GM18909 (cell line): Measurements from ENCODE around the gene IL13.

Source experiments
- ATAC-seq: cut with Tn5 transposase; IDR thresholded peaks from one replicate; pipeline ENCODE4 v1.9.1; 2021; ENCODE audit warnings: mild to moderate bottlenecking; ENCODE audit not compliant: unreplicated experiment, poor library complexity

IL13 gene

DNA sequence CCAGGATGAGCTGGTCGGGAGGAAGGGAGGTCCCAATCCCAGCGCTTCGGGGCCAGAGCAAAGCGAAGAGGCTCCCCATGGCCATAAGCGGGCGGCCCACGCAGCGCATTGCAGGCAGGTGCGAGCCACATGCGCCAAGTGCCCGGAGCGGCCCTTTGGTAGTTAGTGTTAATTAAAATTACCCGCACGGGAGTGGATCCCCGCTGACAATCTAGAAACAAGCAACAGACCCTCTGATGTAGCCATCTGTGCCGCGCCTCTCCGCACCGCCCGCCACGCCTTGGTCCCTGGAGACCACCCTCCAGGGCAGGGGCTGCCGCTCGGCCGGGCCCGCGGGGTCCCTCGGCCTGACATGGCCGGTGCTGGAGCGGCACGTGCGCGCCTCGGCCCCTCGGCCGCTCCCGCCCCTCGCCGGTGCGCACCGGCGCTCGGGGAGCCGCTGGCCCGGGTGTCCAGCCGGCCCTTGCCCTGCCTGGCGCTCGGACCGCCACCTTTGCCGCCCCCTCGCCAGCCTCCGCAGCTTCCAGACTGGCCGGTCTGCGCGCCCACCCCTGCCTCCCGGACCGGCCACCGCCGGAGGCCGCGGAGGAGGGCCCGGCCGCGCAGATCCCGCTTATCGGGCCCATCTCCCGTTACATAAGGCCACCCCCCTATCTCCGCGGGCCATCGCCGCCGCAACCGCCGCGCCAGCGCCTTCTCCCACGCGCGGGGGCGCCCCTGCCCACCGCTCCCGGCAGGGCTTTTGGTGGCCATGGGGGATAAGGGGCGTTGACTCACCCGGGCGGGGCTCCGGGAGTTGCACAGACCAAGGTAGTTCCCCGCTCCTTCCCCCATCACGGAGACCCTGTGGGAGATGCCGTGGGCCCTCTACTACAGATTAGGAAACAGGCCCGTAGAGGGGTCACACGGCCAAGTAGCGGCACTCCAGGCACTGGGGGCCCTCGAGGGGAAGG, 1.9 kb upstream of the IL13 start:
- no peak for ATAC-seq

DNA sequence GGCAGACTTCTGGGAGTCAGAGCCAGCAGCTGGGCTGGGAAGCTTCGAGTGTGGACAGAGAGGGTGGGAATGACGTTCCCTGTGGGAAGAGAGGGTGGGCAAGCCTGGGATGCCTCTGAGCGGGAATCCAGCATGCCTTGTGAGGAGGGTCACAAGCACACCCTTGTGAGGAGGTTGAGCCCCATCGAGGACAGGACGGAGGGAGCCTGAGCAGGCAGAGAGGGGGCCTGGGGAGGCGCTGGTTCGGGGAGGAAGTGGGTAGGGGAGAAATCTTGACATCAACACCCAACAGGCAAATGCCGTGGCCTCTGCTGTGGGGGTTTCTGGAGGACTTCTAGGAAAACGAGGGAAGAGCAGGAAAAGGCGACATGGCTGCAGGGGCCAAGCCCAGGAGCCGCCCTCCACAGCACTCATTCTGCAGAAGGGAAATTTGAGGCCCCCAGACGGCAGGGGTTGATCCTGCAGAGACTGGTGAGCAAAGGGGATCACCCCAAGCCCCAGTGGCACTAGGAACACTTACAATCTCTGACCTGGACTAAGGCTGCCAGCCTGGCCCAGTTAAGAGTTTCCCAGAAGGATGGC, 1.1 kb upstream of the IL13 start:
- no peak for ATAC-seq

- ATAC-seq: no peak
Measured at GRCh38 chr5:132658381-132659302, 669 bp downstream of the IL13 start.

- ATAC-seq: no peak
Measured at GRCh38 chr5:132659598-132660493, 1.9 kb downstream of the IL13 start.

- ATAC-seq: no peak
Measured at GRCh38 chr5:132661231-132662003, 3.4 kb downstream of the IL13 start.

DNA sequence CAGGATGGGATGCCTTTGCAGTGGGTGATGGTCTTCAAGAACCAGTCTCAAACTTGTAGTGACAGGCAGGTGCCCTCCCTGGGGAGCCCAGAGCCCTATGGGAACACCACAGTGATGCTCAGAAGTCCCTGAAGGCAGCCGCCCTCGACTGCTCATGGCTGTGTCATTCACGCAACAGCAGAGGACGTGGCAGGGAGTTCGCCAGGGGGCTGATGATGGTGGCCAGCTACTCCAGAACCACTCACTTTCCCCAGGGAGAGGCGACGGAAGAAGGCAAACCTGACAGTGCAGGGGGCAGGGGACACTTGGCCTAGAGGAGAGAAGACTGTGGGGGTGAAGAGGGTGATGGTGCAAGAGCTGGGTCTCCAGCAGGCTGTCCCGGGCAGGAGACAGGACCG, 4.0 kb downstream of the IL13 start:
- ATAC-seq: no peak

GRCh38 chr5:132662925-132663770, 5.2 kb downstream of the IL13 start:
- peak; percentile 70 for ATAC-seq

DNA sequence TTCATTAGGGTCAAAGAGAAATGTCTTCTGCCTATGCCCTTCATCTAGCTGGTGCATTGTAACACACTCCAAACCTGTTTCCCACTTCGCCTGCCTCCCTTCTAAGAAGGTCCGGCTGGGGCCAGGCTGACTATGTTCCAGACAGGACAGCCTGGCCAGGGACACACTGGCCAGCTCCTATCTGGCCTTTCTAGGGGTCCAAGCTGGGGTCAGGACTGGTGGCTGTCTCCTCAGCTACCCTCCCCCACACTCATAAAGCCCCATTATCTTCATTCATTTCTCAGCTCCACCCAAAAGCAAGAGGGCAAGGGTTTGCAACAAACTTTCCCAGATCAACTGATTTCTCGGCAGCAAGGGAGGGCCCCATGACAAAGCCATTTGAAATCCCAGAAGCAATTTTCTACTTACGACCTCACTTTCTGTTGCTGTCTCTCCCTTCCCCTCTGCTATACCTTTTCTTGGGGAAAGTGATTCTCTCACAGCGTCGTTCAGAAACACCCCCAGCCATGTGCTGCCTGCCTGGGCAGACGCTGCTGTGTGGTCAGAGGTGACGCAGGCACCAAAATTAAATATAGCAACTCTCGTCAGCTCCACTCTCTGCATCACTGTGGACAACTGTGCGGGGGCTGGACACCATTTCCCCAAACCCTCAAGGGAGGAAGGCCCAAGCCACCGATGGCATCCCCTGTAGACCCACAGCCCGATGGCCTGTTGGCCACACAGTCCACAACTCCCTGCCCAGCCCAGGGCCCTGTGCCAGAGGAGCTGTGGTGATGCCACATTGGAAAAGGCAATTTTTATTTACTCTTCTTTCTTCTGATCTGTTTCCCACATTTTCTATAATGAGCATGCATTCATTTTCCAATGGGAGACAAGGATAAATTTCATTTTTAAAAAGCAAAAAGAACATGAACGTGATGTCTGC, 6.1 kb downstream of the IL13 start:
- ATAC-seq: peak; percentile 55

- ATAC-seq: no peak
Measured at GRCh38 chr5:132664696-132665209, 6.8 kb downstream of the IL13 start.

- no peak for ATAC-seq
Measured at GRCh38 chr5:132665574-132666080, 7.7 kb downstream of the IL13 start.

GRCh38 chr5:132666310-132667123, 8.5 kb downstream of the IL13 start:
- ATAC-seq: no peak

- ATAC-seq: no peak
Measured at GRCh38 chr5:132667309-132667708, 9.3 kb downstream of the IL13 start.

DNA sequence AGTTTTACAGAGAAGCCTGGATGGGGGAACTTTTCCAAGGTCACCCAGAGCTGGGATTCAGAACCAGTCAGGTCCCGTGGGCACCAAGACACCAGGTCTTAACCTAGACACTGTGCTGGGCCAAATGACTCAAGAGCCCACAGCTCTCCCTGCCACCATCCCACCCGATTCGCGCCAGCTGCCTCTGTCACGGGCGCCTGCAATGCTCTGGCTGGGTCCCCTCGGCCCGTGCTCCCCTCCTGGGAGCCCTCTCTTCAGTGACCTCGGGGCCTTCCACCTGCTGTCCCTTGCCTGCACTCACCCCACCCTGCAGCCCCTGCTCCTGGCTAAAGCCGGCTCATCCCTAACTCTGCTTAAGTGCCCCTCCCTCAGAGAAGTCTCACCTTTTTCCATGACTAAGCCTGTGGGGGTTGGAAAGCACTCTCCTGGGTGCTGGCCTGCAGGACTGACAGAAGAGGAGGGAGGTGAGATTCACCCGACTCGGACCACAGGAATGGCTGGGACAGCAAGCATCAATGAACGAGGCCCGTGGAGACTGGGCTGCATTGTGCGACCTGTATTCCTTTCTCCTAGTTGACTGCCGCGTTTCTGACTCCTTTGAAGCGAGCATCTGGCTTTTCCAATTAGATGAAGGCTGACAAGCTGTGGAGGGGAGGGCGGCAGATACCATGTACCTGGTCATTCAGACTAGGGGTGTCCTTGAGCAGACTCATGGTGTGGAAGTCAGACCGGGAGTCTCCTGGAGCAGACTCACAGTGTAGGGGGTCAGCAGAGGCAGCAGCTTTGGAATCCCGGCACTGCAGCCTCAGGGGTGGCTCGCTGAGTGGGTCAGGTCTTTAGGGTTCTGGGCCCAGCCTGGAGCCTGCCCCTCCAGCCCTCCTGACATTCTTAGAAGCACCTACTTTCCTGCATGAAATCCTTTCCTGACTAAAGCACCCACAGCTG, 10.1 kb downstream of the IL13 start:
- no peak for ATAC-seq

DNA sequence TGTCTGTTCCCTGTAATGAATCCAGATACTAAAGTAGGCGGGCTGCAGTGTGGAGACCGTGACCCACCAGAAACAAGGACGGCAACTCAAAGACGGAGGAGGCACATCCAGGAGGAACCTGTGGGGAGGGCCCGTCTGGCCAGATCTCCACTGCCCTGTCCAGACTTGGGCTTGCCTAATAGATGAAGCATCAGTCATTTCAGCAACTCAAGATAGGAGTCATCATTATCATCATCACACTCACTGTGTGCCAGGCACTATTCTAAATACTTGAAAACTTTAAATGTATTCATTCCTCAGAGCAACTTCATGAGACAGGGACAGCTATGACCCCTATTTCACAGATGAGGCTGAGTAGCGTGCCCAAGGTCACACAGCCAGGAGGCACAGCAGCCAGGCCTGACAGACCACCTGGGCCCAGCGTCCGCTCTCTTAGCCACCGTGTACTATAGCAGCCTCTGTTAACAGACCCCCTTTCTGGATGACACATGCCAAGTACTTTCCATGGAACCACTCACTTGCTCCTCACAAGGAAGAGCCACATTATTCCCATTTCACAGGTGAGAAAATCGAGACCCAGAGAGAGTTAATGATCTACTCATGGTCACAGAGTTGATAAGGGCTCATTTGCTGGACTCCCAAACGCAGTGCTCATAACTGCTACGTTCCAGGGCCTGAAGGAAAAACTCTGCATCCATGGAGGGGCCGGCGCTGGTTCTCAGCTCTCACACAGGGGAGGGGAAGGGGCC, 10.9 kb downstream of the IL13 start:
- no peak for ATAC-seq
